GM12875 (cell line): ENCODE data around the gene NOX4.
"Not testable (repeated sequence)": the region's sequence is repeated elsewhere in the genome, so short reads cannot be mapped to it uniquely, and the experiment has no call there.

Experiments
- H3K4me3 ChIP-seq: one replicate; pipeline ENCODE4 v1.5.1; 2011; ENCODE audit warnings: low read depth, low read length, control low read depth
- CTCF ChIP-seq: IDR thresholded peaks from 2 replicates; pipeline ENCODE4 v1.5.1; 2011; ENCODE audit warnings: low read depth, mild to moderate bottlenecking, control low read depth, inconsistent platforms, low read length, moderate library complexity, borderline replicate concordance; ENCODE audit not compliant: insufficient read depth

Gene NOX4

GRCh38 chr11:89421718-89422117, 69.5 kb downstream of the NOX4 start:
- H3K4me3 ChIP-seq = no peak overlapping the region
- no peak for TF ChIP-seq CTCF

- H3K4me3 ChIP-seq = no peak overlapping the region
- no peak for TF ChIP-seq CTCF
Observed at GRCh38 chr11:89420981-89421380, 70.2 kb downstream of the NOX4 start.

- TF ChIP-seq CTCF = no peak
- no peak overlapping the region for H3K4me3 ChIP-seq
Observed at GRCh38 chr11:89416961-89417360, 74.2 kb downstream of the NOX4 start.

GRCh38 chr11:89411112-89411511, 80.1 kb downstream of the NOX4 start:
- not testable (repeated sequence) for H3K4me3 ChIP-seq

- not testable (repeated sequence) for H3K4me3 ChIP-seq
Observed at GRCh38 chr11:89410666-89411065, 80.5 kb downstream of the NOX4 start.

- not testable (repeated sequence) for H3K4me3 ChIP-seq
Observed at GRCh38 chr11:89408441-89408840, 82.7 kb downstream of the NOX4 start.

- H3K4me3 ChIP-seq = no peak overlapping the region
- no peak for TF ChIP-seq CTCF
Observed at GRCh38 chr11:89405629-89406028, 85.5 kb downstream of the NOX4 start.

- H3K4me3 ChIP-seq = not testable (repeated sequence)
Observed at GRCh38 chr11:89391654-89392053, 99.5 kb downstream of the NOX4 start.

- H3K4me3 ChIP-seq = not testable (repeated sequence)
Observed at GRCh38 chr11:89387501-89387900, 103.7 kb downstream of the NOX4 start.

- not testable (repeated sequence) for H3K4me3 ChIP-seq
Observed at GRCh38 chr11:89382986-89383385, 108.2 kb downstream of the NOX4 start.

- H3K4me3 ChIP-seq = no peak overlapping the region
- TF ChIP-seq CTCF = no peak
Observed at GRCh38 chr11:89381094-89381493, 110.1 kb downstream of the NOX4 start.

- H3K4me3 ChIP-seq = not testable (repeated sequence)
Observed at GRCh38 chr11:89379976-89380771, 111.0 kb downstream of the NOX4 start.

- H3K4me3 ChIP-seq = not testable (repeated sequence)
Observed at GRCh38 chr11:89378986-89379385, 112.2 kb downstream of the NOX4 start.

GRCh38 chr11:89369356-89369755, 121.8 kb downstream of the NOX4 start:
- not testable (repeated sequence) for H3K4me3 ChIP-seq
